Measurements from ENCODE around the gene ERMP1.
A peak's percentile ranks its signal among the peaks of the same experiment; 100 is the strongest.

The ERMP1 gene

DNA sequence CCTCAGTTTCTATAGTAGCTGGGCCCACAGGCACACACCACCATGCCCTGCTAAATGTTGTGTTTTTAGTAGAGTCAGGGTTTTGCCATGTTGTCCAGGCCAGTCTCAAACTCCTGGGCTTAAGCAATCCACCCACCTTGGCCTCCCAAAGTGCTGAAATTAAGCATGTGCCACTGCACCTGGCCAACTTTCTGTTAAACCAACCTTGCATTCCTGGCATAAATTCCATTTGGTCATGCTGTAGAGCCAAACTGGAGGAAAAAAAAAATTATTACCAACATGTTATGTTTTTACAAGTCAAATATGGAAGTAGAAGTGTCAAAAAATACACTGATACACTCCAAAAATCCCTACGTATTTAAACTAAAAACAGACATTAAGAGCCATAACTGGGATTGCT is 54.1 kb downstream of the ERMP1 start:
- no peak for DNase-seq (ENCODE audit: low read depth in 2 of 2)
- TF ChIP-seq, protein P1, sequence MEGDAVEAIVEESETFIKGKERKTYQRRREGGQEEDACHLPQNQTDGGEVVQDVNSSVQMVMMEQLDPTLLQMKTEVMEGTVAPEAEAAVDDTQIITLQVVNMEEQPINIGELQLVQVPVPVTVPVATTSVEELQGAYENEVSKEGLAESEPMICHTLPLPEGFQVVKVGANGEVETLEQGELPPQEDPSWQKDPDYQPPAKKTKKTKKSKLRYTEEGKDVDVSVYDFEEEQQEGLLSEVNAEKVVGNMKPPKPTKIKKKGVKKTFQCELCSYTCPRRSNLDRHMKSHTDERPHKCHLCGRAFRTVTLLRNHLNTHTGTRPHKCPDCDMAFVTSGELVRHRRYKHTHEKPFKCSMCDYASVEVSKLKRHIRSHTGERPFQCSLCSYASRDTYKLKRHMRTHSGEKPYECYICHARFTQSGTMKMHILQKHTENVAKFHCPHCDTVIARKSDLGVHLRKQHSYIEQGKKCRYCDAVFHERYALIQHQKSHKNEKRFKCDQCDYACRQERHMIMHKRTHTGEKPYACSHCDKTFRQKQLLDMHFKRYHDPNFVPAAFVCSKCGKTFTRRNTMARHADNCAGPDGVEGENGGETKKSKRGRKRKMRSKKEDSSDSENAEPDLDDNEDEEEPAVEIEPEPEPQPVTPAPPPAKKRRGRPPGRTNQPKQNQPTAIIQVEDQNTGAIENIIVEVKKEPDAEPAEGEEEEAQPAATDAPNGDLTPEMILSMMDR (IDR thresholded peaks at IDR 0.05; ENCODE audit: low read depth, low read length), result no peak
- H3K4me3 ChIP-seq (replicated peaks in 1 of 2; ENCODE audit: low read depth in 2 of 2, low read length in 2 of 2), result no peak overlapping the region

DNA sequence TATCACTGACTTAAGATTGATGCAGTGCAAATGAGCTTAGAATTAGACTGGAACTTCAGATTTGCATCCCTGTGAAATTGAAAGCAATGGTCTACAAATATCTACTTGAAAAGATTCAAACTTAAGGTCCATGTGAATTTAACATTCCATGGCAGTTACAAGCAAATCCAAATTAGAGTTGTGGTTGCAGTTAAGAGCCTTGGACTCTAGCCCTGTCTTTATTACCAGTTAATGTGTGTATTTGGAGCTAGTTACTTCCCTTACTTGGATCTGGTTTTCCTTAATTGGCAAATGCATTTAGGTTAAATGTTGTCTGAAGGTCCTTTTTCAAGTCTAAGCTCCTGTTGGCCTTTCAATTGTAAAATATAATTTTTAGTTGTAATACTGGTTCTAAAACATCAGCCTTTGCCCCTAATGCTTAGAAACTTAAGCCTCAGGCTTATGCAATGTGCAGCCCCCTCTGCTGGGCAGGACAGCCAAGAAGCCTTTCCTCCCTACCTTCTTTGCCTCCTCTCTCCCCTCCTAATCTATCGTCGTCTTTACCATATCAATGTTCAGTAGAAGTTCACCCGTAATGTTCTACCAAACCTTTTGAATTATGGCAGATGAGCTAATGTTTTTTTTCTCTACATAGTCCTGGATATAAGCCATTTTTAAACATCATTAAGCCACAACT is 59.5 kb downstream of the ERMP1 start:
- DNase-seq (ENCODE audit: low read depth in 2 of 2), result no peak
- H3K4me3 ChIP-seq (replicated peaks in 1 of 2; ENCODE audit: low read depth in 2 of 2, low read length in 2 of 2), result no peak overlapping the region
- TF ChIP-seq, protein P1 (IDR thresholded peaks at IDR 0.05; ENCODE audit: low read depth, low read length), result peak; percentile 9

DNA sequence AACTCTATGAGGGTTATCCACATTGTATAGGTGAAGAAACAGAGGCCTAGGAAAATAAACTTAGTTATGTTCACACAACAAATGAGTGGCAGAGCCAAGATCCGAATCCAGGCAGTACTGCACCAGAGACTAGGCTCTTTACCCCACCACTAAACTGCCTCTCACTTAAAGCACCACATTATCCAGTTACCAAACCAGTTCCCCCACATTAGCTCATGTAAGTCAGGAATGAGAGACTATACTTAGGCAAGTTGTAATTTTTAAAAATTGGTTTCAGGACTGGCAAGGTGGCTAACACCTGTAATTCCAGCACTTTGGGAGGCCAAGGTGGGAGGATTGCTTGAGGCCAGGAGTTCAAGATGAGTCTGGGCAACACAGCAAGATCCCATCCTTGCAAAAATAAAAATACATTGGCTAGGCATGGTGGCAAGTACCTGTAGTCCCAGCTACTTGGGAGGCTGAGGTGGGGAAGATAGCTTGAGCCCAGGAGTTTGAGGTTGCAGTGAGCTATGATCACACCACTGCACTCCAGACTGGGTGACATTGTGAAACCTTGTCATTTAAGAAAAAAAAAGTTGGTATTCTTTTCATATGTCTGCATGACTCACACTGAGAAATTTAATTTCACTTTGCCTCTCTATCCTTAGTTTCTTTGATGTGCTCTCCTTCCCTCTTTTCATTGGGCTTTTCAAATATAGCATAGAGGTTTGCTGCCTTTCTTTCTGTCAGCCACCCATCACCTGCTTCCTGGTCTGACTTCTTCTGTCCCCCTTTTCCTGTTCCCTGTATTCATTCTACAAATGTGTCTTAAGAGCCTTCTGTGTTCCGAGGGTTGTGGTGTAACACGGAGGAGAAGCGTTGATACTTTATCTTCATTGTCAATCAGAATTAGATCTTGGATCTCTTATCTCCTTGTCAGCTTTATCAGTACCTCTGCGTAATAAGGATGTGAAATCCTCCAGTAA is 64.7 kb downstream of the ERMP1 start:
- DNase-seq (ENCODE audit: low read depth in 2 of 2), result peak in 1 of 2 donors; percentile 18
- TF ChIP-seq, protein P1 (IDR thresholded peaks at IDR 0.05; ENCODE audit: low read depth, low read length), result no peak
- H3K4me3 ChIP-seq (replicated peaks in 1 of 2; ENCODE audit: low read depth in 2 of 2, low read length in 2 of 2), result no peak overlapping the region

DNA sequence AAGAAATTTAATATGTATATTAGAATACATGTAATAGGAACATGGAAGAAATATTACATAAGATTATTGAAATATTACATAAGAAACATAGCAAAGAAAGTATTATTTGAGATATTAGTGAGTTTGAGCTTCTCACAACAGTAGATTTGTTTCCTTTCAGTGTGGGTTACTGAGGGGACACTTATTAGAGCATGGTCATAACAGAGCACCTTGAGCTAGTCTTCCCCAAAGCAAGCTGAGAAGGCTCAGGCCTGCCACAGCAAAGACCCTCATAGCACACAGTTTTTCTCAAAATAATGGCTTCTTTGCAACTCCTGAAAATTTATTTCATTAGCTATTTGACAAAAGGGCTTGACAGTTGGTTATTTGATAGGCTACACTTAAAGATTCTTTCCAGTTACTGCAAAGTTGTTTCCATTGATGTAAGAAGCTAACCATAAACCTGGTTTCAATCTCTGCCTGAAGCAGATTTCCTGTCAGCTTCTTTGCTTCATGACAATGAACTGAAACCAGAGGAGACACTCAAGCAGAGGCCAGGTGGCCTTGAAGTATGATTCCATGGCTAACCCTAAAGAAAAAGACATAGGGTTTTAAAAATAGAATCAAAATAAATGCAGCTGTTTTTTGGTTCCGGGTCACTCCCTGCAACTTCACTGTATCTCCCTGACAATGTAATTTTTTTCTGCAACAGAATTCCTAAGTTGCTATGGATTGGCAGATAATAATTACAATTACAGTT is 68.6 kb downstream of the ERMP1 start:
- TF ChIP-seq, protein P1 (IDR thresholded peaks at IDR 0.05; ENCODE audit: low read depth, low read length), result no peak
- H3K4me3 ChIP-seq (replicated peaks in 1 of 2; ENCODE audit: low read depth in 2 of 2, low read length in 2 of 2), result no peak overlapping the region
- no peak for DNase-seq (ENCODE audit: low read depth in 2 of 2)

DNA sequence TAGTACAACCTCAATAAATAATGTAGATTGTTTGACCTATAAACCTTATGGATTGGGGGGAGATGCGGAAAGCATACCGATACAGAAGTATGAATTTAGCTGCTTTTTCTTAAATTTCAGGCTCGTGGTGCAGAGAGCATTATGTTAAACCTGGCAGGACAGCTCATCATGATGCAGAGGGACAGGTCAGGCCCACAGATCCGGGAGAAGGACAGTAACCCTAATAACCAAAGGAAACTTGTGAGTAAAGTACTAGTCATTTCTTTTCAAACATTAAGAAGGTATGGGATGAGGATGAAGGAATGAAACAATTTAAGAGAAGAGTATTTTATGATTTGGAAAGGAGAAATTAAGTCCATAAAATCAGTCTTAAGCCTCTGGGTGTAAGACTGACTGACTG is 70.5 kb downstream of the ERMP1 start:
- no peak overlapping the region for H3K4me3 ChIP-seq (replicated peaks in 1 of 2; ENCODE audit: low read depth in 2 of 2, low read length in 2 of 2)
- peak in 1 of 2 donors; percentile 14 for DNase-seq (ENCODE audit: low read depth in 2 of 2)
- TF ChIP-seq, protein P1 (IDR thresholded peaks at IDR 0.05; ENCODE audit: low read depth, low read length), result no peak

DNA sequence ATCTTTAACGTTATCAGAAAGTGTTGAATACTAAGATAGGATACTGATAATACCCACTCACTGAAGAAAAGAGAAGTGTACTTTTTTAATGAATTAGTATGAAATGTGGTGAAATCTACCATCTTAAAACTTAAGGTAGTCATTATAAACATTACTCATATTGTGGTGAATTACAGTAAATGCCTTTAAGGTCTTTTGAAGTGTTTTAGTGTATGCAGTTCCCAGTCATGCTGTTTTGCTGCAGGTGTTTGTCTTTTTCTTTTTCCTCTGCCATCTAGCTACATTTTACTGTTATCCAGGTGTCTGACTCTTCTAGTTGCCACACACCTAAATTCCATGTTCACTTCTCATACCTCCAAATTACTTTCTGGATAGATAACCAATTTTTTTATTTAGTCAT is 72.6 kb downstream of the ERMP1 start:
- TF ChIP-seq, protein P1 (IDR thresholded peaks at IDR 0.05; ENCODE audit: low read depth, low read length), result no peak
- no peak overlapping the region for H3K4me3 ChIP-seq (replicated peaks in 1 of 2; ENCODE audit: low read depth in 2 of 2, low read length in 2 of 2)
- no peak for DNase-seq (ENCODE audit: low read depth in 2 of 2)
